Tibial artery (tissue), 4 donors: ENCODE data around the gene COG4.

Experiments used
- DNase-seq, 2 donors: peaks; one replicate each; pipeline ENCODE4 v3.0.0-alpha.2; 2019
- H3K27ac ChIP-seq, 2 donors: fragments of 200-600 bp; sonication (generic) in 1 of 2; 1 replicate in 1 of 2; 2 replicates in 1 of 2; pipeline ENCODE4 v1.5.1; 2018 to 2019; ENCODE audit warnings: mild to moderate bottlenecking in 1 of 2
- H3K27me3 ChIP-seq, 2 donors: fragments of 200-600 bp; sonication (generic) in 1 of 2; one replicate each; pipeline versions ENCODE4 v1.5.1 to v1.6.0; 2016 to 2019
- H3K36me3 ChIP-seq, 3 donors: fragments of 200-600 bp; sonication (generic) in 2 of 3; one replicate each; pipeline ENCODE4 v1.5.1; 2016 to 2019; ENCODE audit warnings: mild to moderate bottlenecking in 2 of 3
- H3K4me1 ChIP-seq, 4 donors: fragments of 200-600 bp; sonication (generic) in 2 of 4; 1 replicate in 3 of 4; 2 replicates in 1 of 4; pipeline ENCODE4 v1.5.1; 2016 to 2019
- H3K4me3 ChIP-seq, 2 donors: fragments of 200-600 bp; sonication (generic) in 1 of 2; 1 replicate in 1 of 2; 2 replicates in 1 of 2; pipeline ENCODE4 v1.5.1; 2018 to 2019; ENCODE audit warnings: mild to moderate bottlenecking in 2 of 2
- H3K9me3 ChIP-seq, 3 donors: fragments of 200-600 bp; sonication (generic) in 1 of 3; one replicate each; pipeline ENCODE4 v1.5.1; 2016 to 2019
- CTCF ChIP-seq, 2 experiments: fragments of 200-600 bp in 1 of 2; fragments of 450-650 bp in 1 of 2; IDR thresholded peaks; one replicate each; pipeline ENCODE4 v1.5.1; 2017 to 2019; ENCODE audit warnings: antibody characterized with exemption in 2 of 2, mild to moderate bottlenecking in 1 of 2, moderate library complexity in 1 of 2
- intact Hi-C: fragments of 100-400 bp; cut with DNase I; formaldehyde crosslinking; loops from one replicate; pipeline ENCODE4 v1.15.0; 2023; ENCODE audit warnings: low total_unique reads

The COG4 gene

GRCh38 chr16:70478912-70479341 lies 44.4 kb downstream of the COG4 start:
- intact Hi-C loops, result no loop called here
- peak in 1 of 2 donors; percentile 31 for DNase-seq
- peaks cover 0 to 15% (median 3%) of the 10 kb centered on the region in 4 donors for H3K4me1 ChIP-seq
- H3K9me3 ChIP-seq, result no peaks in the 10 kb centered on the region
- no peaks in the 10 kb centered on the region for H3K27me3 ChIP-seq
- no peak for TF ChIP-seq CTCF (IDR thresholded peaks at IDR 0.05)
- peaks cover 27 to 98% (median 72%) of the 10 kb centered on the region in 3 donors for H3K36me3 ChIP-seq
- no peak overlapping the region for H3K4me3 ChIP-seq
- H3K27ac ChIP-seq, result no peak overlapping the region

DNA sequence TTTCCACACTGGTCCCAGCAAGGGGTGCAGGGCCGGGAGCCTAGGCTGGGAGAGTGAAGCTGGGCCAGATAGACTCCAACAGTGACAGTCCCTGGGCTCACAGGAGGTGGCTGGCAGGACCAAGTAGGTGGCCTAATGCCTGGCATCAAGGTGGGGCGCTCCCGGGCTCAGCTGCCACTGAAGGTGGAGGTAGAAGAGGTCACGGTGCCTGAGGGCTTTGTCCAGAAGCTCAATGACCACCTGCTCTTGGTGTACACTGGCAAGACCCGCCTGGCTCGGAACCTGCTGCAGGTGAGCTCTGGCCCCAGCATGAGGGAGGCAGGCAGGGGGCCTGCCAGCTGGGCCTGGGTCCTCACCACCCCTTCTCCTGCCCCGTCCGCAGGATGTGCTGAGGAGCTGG lies 45.2 kb downstream of the COG4 start:
- peaks cover 27 to 98% (median 72%) of the 10 kb centered on the region in 3 donors for H3K36me3 ChIP-seq
- H3K9me3 ChIP-seq, result no peaks in the 10 kb centered on the region
- no peak overlapping the region for H3K27ac ChIP-seq
- DNase-seq, result no peak
- no peak for TF ChIP-seq CTCF (IDR thresholded peaks at IDR 0.05)
- intact Hi-C loops, result no loop called here
- H3K4me3 ChIP-seq, result no peak overlapping the region
- H3K27me3 ChIP-seq, result no peaks in the 10 kb centered on the region
- H3K4me1 ChIP-seq, result peaks cover 0 to 15% (median 3%) of the 10 kb centered on the region in 4 donors

DNA sequence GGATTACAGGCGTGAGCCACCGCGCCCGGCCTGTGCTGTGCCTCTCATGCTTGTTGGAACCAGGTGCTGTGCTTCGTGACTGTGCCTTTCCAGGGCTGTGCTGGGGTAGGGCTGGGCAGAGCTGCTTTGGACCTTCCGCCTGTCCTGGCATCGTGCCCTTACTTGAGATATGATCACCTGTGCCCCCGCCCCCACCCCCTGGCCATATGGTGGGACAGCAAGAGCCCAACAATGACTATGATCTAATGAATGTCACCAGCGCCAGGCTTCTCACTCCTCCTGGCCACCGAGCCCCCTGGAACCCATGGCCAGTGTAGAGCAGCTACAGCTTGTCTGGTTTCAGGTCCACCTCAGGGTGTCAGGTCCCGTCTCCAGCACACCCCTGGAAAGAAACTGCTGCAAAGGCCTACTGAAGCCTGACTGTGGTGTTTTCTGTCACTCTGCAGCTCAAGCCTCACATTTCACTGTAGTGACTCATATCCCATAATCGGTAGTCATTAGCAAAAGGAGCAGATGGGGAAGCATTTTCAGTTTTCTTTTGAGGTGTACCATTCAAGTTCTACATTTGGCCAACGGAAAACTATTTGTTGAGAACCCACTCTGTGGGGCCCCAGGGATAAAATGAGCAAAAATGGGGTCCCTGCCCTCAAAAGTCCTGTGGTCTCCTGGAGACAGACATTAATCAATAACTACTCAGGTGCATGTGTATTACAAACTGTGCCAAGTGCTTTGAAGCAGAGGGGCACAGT lies 46.9 kb downstream of the COG4 start:
- H3K27ac ChIP-seq, result peak overlapping the region in 1 of 2 donors; percentile 0
- H3K36me3 ChIP-seq, result peaks cover 27 to 100% (median 80%) of the 10 kb centered on the region in 3 donors
- H3K27me3 ChIP-seq, result no peaks in the 10 kb centered on the region
- peaks cover 0 to 9% (median 3%) of the 10 kb centered on the region in 4 donors for H3K4me1 ChIP-seq
- DNase-seq, result no peak
- H3K4me3 ChIP-seq, result no peak overlapping the region
- no peak for TF ChIP-seq CTCF (IDR thresholded peaks at IDR 0.05)
- intact Hi-C loops, result no loop called here
- H3K9me3 ChIP-seq, result no peaks in the 10 kb centered on the region

GRCh38 chr16:70475054-70475871 lies 48.1 kb downstream of the COG4 start:
- no peak for TF ChIP-seq CTCF (IDR thresholded peaks at IDR 0.05)
- DNase-seq, result no peak
- intact Hi-C loops, result no loop called here
- H3K4me1 ChIP-seq, result peaks cover 0 to 9% (median 3%) of the 10 kb centered on the region in 4 donors
- no peaks in the 10 kb centered on the region for H3K27me3 ChIP-seq
- H3K9me3 ChIP-seq, result no peaks in the 10 kb centered on the region
- H3K36me3 ChIP-seq, result peaks cover 27 to 100% (median 78%) of the 10 kb centered on the region in 3 donors
- no peak overlapping the region for H3K27ac ChIP-seq
- H3K4me3 ChIP-seq, result no peak overlapping the region

DNA sequence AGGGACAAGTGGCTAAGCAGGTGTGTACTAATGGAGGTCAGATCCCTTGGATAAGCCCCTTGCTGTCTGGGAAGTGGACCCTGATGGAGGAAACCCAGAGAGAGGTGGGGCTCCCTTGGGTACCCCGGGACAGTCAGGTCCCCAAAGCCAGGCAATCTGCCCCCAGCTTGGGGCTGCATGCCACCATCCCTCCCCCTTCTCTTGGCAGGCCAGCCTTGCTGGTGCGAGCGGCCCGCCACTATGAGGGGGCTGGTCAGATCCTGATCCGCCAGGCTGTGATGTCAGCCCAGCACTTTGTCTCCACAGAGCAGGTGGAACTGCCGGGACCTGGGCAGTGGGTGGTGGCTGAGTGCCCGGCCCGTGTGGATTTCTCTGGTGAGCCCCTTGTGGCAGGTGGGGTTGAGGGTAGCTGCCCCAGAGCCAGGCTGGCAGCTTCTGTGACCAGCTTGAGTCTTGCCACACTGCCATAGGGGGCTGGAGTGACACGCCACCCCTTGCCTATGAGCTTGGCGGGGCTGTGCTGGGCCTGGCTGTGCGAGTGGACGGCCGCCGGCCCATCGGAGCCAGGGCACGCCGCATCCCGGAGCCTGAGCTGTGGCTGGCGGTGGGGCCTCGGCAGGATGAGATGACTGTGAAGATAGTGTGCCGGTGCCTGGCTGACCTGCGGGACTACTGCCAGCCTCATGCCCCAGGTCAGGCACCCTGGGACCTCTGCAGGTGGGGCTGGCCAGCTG lies 48.9 kb downstream of the COG4 start:
- Histone ChIP-seq H3K4me3 (no peak overlapping the region), H3K27ac (no peak overlapping the region), H3K36me3 (peaks cover 23 to 99% (median 74%) of the 10 kb centered on the region in 3 donors), H3K9me3 (no peaks in the 10 kb centered on the region), H3K4me1 (peaks cover 0 to 9% (median 3%) of the 10 kb centered on the region in 4 donors), H3K27me3 (no peaks in the 10 kb centered on the region)
- no peak for TF ChIP-seq CTCF (IDR thresholded peaks at IDR 0.05)
- no peak for DNase-seq
- intact Hi-C loops, result no loop called here
